GM18519 (cell line): ENCODE results near the gene PPM1D.
"Not testable (repeated sequence)": the region's sequence is repeated elsewhere in the genome, so short reads cannot be mapped to it uniquely, and the experiment has no call there.

Experiments used
- ATAC-seq: cut with Tn5 transposase; IDR thresholded peaks from one replicate; pipeline ENCODE4 v1.9.1; 2021; ENCODE audit warnings: mild to moderate bottlenecking, moderate library complexity; ENCODE audit not compliant: unreplicated experiment, low FRiP score

Gene PPM1D

DNA sequence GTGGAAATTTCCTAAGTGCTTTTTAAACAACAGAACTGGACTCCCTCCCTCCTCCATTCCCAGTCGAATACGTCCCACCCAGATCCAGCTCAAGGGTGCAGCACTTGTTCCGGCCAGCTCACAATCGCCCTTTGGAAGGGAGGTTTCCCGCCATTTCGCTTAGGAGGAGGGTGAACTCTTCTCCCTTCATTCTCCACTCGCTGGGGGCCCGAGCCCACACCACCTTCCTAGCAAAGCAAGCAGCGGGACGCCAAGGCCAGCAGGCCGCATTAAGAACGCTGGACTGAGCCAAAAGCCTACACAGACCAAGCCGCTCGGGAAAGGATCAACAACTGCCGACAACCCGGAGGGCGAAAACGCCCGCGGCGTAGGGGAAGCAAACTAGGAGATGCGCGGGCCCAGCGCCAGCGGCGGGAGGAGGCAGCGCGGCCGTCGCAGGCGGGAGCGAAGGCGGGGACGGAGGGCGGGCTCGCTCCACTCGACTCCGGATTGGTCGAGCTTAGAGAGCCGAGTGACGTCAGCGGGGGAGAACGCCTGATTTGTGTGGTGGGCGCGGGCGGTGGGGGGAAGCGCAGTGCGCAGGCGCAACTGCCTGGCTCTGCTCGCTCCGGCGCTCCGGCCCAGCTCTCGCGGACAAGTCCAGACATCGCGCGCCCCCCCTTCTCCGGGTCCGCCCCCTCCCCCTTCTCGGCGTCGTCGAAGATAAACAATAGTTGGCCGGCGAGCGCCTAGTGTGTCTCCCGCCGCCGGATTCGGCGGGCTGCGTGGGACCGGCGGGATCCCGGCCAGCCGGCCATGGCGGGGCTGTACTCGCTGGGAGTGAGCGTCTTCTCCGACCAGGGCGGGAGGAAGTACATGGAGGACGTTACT, at the start of gene PPM1D:
Gene PPM1D, plus strand, starts transcription at position 574 of the 870 bp plus-strand sequence. Its CDS starts 222 bp downstream, at position 796.
- peak; percentile 77 for ATAC-seq

- not testable (repeated sequence) for ATAC-seq
Observed at GRCh38 chr17:60552255-60552654, 47.7 kb upstream of the PPM1D start.

- ATAC-seq: no peak
Observed at GRCh38 chr17:60554377-60554788, 45.6 kb upstream of the PPM1D start.

DNA sequence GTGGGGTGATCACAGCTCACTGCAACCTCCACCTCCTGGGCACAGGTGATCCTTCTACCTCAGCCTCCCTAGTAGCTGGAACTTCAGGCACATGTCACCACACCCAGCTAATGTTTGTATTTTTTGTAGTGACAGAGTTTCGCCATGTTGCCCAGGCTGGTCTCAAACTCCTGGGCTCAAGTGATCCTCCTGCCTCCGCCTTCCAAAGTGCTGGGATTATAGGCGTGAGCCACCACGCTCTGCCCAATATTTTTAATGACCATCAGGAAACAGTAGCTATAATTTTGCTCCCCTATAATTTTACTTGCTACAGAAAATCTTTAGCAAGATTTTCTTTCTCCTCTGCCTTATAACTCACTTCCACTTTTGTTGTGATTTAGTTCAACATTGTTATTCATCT, 44.2 kb upstream of the PPM1D start:
- no peak for ATAC-seq

GRCh38 chr17:60557805-60558204, 42.2 kb upstream of the PPM1D start:
- no peak for ATAC-seq

DNA sequence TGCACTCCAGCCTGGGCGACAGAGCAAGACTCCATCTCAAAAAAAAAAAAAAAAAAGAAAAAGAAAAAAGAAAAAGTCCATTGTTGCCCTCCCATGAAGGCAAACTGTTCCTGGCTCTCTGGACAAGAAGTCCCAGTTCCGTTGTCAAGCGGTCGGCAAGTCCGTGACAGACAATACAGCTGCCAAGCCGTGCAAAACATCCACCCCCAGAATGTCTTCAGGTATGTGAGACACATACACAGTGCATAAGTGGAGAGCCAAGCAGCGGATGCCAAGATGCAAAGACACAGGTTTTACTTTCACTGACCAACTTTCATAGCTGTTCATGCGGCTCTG, 40.4 kb upstream of the PPM1D start:
- ATAC-seq: no peak

DNA sequence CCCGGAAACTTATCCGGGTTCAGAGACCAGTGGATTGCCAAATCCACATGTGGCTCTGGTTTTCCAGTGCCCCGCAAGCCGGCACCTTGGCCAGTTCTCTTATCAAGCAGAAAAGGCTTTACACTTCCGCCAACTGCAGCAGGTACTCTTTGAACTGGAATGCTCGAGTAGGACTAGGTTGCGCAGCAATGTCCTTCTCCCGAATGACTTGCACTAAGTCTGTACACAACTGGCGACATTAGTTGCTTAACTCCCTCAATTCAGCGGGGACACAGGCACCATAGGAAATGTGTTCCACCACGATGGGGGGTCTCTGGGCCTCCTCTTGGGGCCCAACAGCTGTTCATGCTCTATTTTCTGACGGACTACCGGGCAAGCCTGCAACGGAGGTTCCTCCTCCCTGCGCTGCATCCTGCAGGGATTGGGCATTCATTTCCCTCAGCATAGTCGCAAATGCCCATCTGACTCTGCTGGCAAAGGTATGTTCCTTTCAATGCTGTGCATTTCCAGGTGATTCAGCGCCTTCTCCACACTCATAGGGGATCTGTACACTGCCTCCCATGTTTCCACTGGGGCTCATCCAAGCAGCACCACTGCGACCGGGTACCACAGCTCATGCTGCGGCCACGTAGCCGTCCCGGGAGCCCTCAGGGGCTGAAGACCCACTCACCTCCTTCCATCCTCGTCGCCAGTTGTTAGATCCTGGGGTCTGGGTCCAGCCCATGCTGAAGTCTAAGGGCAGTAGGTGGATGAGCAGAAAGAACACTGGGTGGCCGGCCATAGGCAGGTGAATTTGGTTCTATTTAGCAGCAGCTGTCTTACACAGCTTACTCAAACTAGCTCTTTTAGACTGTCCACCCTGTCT, 39.8 kb upstream of the PPM1D start:
- ATAC-seq: no peak

DNA sequence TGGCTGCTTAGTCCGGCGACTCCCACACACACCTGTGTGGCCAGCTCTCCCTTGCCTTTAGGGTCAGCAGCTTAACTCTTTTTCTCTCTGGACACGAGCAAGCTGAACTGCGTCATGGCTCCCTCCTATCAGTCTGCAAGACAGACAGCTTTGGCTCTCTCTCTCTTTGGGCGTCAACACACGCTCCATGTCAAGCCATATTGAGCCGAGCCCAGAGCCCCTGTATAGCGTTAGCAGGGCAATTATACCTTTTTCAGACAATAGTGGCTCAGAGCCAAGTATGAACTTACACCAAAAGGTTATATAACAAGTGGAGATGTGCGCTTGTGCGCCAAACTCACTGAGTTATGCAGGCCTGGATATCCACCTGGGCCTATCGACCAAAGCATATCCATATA, 39.1 kb upstream of the PPM1D start:
- no peak for ATAC-seq

DNA sequence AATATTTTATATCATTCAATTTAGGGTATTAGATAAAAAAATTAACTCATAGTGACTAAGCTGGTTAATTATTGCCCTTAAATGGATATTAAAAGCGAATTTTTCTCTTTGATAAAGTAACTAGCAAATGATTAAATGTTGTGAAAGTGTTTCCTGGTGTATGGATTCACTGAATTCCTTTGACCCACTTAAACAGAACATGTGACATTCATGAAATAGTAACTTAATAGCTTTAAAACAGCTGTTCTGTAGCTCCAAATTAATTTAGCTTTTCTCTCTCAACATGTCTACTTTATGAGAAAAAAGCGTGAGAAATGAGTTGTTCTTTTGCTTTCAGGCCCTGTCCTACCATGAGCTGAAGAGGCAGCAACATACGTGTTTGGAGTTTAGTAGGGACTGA, 37.6 kb upstream of the PPM1D start:
- no peak for ATAC-seq

- ATAC-seq: no peak
Observed at GRCh38 chr17:60563743-60564142, 36.2 kb upstream of the PPM1D start.

GRCh38 chr17:60565233-60565632, 34.8 kb upstream of the PPM1D start:
- ATAC-seq: no peak

- no peak for ATAC-seq
Observed at GRCh38 chr17:60573236-60574051, 26.5 kb upstream of the PPM1D start.

DNA sequence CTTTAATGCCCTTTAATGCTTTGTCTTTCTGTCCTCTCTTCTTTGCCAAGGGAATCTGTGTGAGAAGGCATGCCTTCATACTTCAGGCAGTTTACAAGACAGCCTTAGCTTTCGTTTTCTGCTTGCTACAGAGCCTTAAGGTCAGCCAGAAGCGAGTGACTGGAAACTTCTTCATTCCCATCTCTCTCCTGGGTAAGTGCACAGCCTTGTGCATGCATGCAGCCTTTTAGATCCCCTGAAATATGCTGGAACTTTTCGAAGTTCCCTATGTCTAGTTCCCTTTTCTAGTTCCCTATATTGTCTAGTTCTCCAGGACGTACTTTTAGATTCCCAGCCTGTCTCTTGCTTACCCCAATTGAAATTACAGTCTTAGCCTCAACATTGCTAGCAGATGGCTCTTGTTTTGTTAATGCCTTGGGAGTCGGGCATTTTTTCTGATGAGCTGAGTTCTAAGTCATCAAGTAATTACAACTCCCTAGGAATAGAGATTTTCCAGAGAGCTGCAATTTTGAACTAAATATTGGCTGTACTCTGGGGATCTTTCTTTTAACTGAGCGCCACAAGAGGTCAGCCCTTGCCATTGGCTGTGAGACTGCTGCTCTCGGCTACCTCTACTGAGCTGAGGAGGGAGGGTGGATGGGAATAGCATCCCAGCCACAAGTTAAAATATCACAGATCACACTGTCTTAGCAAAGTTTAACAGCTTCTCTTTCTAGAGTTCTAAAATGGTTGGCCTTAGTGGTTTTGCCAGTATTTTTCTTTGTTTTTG, 22.7 kb upstream of the PPM1D start:
- no peak for ATAC-seq

GRCh38 chr17:60579090-60579489, 20.9 kb upstream of the PPM1D start:
- no peak for ATAC-seq

GRCh38 chr17:60579551-60579950, 20.4 kb upstream of the PPM1D start:
- ATAC-seq: no peak

GRCh38 chr17:60583008-60583407, 17.0 kb upstream of the PPM1D start:
- ATAC-seq: no peak

- ATAC-seq: no peak
Observed at GRCh38 chr17:60585887-60586286, 14.1 kb upstream of the PPM1D start.

DNA sequence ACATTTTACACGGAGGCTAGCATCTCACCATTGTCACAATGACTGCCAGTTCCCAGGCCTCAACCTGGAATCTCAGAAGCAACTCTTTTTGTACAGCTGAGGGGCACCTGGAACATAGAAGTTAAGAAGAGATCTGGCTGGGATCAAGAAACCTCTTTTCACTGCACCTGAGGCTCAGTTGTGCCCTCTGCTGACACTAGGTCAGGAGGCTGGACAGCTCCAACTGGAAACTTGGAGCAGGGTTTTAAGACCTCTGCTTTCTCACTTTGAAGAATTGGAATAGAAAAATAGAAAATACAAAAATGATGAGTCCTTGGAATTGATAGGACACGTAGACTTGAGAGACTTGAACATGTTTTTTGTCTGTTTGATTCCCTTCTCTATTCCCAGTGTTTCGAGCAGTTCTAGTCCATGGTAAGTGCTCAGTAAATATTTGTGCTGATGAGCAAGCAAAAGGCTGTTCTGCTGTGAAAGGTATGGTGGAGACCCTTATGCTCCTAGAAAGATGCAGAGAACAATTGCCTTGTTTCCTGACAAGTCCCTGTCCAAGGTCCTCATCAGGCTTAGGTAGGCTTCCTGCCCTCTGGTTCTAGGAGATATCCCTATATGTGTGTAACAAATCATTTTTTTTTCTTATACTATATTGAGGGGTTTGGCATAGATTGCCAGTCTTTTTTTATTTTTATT, 13.6 kb upstream of the PPM1D start:
- ATAC-seq: no peak

- ATAC-seq: no peak
Observed at GRCh38 chr17:60590070-60590469, 9.9 kb upstream of the PPM1D start.
